ENCODE results near the gene SDK1. TPM values are rescaled to one million over a fixed set of nuclear protein-coding genes. Genes with fewer than 3 reads are reported as not detected.

SDK1 gene
- total RNA-seq, 2 donors from 2014 or later, result 4.8 to 13.2 TPM

- H3K4me3 ChIP-seq, result no peak overlapping the region
- TF ChIP-seq POLR2A (IDR thresholded peaks at IDR 0.05) (no peak), CTCF (IDR thresholded peaks at IDR 0.05) (no peak), POLR2AphosphoS5 (IDR thresholded peaks at IDR 0.05) (no peak)
- no peaks in the 10 kb centered on the region for H3K27me3 ChIP-seq (replicated peaks; ENCODE audit: insufficient read depth)
- intact Hi-C loops (cut with DNase I), result no loop called here
- H3K4me1 ChIP-seq (replicated peaks), result no peaks in the 10 kb centered on the region
- no peaks in the 10 kb centered on the region for H3K36me3 ChIP-seq
- WGBS, result 71% methylated on average over 2 of the region's 2 CpGs
- H3K27ac ChIP-seq, result no peak overlapping the region
- H3K9me3 ChIP-seq, result no peaks in the 10 kb centered on the region
- DNase-seq (ENCODE audit: low spot score), result no peak
Observed at GRCh38 chr7:3589752-3590151, 288.7 kb downstream of the SDK1 start.

DNA sequence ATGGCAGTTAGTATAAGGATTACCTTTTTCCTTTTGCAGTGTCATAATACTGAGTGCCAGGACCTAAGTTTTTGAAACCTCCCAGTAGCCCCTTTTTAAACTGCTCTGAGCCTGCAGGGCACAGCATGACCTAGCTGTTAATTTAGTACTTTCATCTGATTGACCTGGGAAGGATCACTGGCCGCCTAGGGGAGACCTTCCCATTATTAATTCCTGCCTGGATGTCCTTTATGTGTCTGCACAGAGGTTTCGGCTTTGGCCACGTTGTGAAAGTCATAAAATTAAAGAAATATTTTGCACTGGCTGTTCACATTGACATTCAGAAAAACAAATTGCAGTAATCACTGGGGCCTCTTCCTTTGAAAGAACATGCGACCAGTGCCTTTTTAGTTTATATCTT is 290.2 kb downstream of the SDK1 start:
- no peaks in the 10 kb centered on the region for H3K36me3 ChIP-seq
- H3K9me3 ChIP-seq, result no peaks in the 10 kb centered on the region
- no peaks in the 10 kb centered on the region for H3K27me3 ChIP-seq (replicated peaks; ENCODE audit: insufficient read depth)
- no peak for DNase-seq (ENCODE audit: low spot score)
- no peaks in the 10 kb centered on the region for H3K4me1 ChIP-seq (replicated peaks)
- no peak overlapping the region for H3K4me3 ChIP-seq
- intact Hi-C loops (cut with DNase I), result no loop called here
- WGBS, result 90% methylated on average over 4 of the region's 4 CpGs
- TF ChIP-seq POLR2A (IDR thresholded peaks at IDR 0.05) (no peak), CTCF (IDR thresholded peaks at IDR 0.05) (no peak), POLR2AphosphoS5 (IDR thresholded peaks at IDR 0.05) (no peak)
- no peak overlapping the region for H3K27ac ChIP-seq

GRCh38 chr7:3591944-3592343 is 290.9 kb downstream of the SDK1 start:
- Histone ChIP-seq H3K36me3 (no peaks in the 10 kb centered on the region), H3K27me3 (replicated peaks; ENCODE audit: insufficient read depth) (no peaks in the 10 kb centered on the region), H3K9me3 (no peaks in the 10 kb centered on the region), H3K4me3 (no peak overlapping the region), H3K27ac (no peak overlapping the region), H3K4me1 (replicated peaks) (no peaks in the 10 kb centered on the region)
- WGBS, result 74% methylated on average over 4 of the region's 4 CpGs
- DNase-seq (ENCODE audit: low spot score), result no peak
- intact Hi-C loops (cut with DNase I), result no loop called here
- no peak for TF ChIP-seq CTCF (IDR thresholded peaks at IDR 0.05)
- no peak for TF ChIP-seq POLR2A (IDR thresholded peaks at IDR 0.05)
- no peak for TF ChIP-seq POLR2AphosphoS5 (IDR thresholded peaks at IDR 0.05)

- Histone ChIP-seq H3K27me3 (replicated peaks; ENCODE audit: insufficient read depth) (no peaks in the 10 kb centered on the region), H3K4me1 (replicated peaks) (no peaks in the 10 kb centered on the region), H3K4me3 (no peak overlapping the region), H3K36me3 (no peaks in the 10 kb centered on the region), H3K27ac (no peak overlapping the region), H3K9me3 (no peaks in the 10 kb centered on the region)
- 32% methylated on average over 11 of the region's 11 CpGs for WGBS
- no peak for DNase-seq (ENCODE audit: low spot score)
- peak in 1 of 4 experiments; percentile 14 for TF ChIP-seq CTCF (IDR thresholded peaks at IDR 0.05)
- no peak for TF ChIP-seq POLR2AphosphoS5 (IDR thresholded peaks at IDR 0.05)
- intact Hi-C loops (cut with DNase I), result no loop called here
Observed at GRCh38 chr7:3592401-3593134, 291.5 kb downstream of the SDK1 start.

DNA sequence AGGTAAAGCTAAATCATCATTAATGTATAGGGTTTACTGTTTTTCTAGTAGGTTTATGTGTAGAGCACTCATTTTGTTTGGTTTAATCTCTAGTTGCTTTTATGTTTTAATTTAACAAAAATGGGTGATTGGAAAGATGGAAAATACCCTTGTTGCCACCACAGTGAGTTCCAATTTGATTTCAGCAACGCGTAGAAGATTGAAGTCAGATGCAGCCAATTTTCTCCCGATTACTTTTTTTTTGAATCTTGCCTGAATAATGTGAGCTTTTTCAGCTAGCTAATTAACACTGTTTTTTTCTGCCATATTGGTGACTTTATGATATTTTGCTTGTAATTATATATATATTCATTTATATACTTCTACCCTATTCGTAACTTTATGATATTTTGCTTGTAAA is 293.8 kb downstream of the SDK1 start:
- H3K36me3 ChIP-seq, result no peaks in the 10 kb centered on the region
- no peak for DNase-seq (ENCODE audit: low spot score)
- TF ChIP-seq POLR2A (IDR thresholded peaks at IDR 0.05), result no peak
- 97% methylated on average over 4 of the region's 4 CpGs for WGBS
- H3K4me1 ChIP-seq (replicated peaks), result no peaks in the 10 kb centered on the region
- H3K27me3 ChIP-seq (replicated peaks; ENCODE audit: insufficient read depth), result no peaks in the 10 kb centered on the region
- no peaks in the 10 kb centered on the region for H3K9me3 ChIP-seq
- H3K4me3 ChIP-seq, result no peak overlapping the region
- no peak overlapping the region for H3K27ac ChIP-seq
- intact Hi-C loops (cut with DNase I), result no loop called here
